ENCODE data around the gene WDR47.

Gene WDR47

DNA sequence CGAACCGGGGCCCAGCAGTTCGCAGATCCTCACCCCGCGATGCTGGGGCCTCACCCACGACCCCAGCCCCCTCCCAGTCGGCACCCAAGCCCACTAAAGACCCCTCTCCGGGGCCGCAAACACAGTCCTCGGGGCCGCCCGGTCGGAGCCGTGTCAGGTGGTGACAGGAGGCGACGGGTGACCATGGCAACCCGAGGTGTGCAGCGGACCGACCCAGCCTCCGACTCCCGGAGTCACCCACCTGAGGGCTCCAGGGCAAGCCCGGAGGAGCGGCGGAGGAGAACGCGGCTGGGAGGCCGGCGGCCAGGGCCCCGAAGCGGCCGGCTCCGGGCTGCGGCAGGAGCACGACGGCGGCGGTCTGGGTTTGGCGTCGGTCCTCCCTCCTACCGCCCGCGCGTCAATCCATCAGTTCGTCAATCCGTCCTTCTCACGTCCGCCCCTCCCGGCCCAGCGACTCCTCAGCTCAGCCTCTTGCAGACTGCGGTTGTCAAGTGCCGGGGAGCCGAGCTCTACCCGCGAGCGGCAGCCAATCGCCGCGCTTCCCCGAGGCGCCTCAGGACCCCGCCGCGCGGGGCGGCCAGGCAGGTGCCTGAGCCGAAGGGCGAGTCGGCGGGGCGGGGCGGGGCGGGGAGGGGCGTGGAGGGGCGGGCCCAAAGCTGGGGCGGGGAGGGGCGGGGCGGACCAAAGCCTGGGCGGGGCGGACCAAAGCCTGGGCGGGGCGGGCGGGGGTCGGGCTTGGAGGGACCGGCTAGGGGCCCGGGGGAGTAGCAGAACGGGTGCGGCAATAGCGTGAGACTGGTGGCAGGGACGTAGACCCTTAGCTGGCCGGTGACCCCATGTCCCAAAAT is at the start of gene WDR47:
Gene WDR47 (minus strand): TSS at position 482 of the 848 bp plus-strand sequence. CDS start 18,590 bp downstream, outside the sequence.
- Histone ChIP-seq H3K4me2 (ENCODE audit: low read length) (peak within 1 kb of the TSS; percentile 87), H3K4me1 (no peaks in the 10 kb centered on the region), H3K27ac (peak within 1 kb of the TSS; percentile 44), H3K9ac (peak within 1 kb of the TSS; percentile 46), H3K36me3 (ENCODE audit: control insufficient read depth, insufficient read depth, low read length) (no peaks in the 10 kb centered on the region), H3K4me3 (ENCODE audit: low read depth, low read length) (peak within 1 kb of the TSS; percentile 69), H3K79me2 (no peaks in the 10 kb centered on the region), H2AFZ (peak within 1 kb of the TSS; percentile 86), H3K27me3 (ENCODE audit: control insufficient read depth, insufficient read depth, low read length) (no peaks in the 10 kb centered on the region), H3K9me3 (ENCODE audit: control insufficient read depth, low read length) (no peaks in the 10 kb centered on the region)
- TF ChIP-seq, protein P1, sequence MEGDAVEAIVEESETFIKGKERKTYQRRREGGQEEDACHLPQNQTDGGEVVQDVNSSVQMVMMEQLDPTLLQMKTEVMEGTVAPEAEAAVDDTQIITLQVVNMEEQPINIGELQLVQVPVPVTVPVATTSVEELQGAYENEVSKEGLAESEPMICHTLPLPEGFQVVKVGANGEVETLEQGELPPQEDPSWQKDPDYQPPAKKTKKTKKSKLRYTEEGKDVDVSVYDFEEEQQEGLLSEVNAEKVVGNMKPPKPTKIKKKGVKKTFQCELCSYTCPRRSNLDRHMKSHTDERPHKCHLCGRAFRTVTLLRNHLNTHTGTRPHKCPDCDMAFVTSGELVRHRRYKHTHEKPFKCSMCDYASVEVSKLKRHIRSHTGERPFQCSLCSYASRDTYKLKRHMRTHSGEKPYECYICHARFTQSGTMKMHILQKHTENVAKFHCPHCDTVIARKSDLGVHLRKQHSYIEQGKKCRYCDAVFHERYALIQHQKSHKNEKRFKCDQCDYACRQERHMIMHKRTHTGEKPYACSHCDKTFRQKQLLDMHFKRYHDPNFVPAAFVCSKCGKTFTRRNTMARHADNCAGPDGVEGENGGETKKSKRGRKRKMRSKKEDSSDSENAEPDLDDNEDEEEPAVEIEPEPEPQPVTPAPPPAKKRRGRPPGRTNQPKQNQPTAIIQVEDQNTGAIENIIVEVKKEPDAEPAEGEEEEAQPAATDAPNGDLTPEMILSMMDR (IDR thresholded peaks at IDR 0.05): no peak

DNA sequence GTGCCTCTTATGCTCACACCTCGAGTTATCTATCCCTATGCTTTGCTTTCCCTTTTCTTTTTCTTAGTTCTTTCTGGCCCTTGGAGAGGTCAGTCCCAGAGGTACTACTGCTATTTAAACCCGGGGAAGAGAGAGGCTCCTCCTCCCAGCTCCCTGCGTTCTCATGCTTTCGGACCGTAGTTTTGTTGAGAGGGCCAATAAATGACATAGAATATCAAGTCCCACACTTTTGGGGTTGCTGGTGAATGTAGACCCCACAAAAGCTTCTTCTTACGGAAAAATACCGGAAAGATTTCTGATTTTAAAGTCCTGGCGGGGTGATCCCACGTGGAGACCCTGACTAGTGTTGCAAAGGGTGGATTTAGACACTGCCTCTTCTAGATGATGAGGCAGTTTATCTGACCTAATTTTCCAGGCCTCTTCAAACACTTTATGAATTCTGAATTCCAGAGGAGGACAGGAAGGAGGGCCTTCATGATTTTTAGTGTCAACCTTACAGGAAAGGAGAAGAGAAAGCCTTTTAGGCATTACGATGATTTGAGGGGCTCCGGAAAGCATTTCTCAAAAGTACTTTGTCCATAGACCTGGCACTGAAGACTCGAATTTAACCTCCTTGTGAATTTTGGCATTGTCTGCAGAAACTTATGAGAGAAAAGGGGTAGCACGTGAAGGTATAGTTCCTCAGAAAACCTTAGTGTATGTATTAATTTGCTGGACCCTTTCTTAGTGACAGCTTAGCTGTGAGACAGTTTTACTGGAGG is 49.4 kb upstream of the WDR47 start:
- Histone ChIP-seq H3K9me3 (ENCODE audit: control insufficient read depth, low read length) (no peaks in the 10 kb centered on the region), H3K4me1 (peaks cover 5% of the 10 kb centered on the region), H3K36me3 (ENCODE audit: control insufficient read depth, insufficient read depth, low read length) (no peaks in the 10 kb centered on the region), H2AFZ (peak overlapping the region; percentile 92), H3K4me2 (ENCODE audit: low read length) (peak overlapping the region; percentile 76), H3K27me3 (ENCODE audit: control insufficient read depth, insufficient read depth, low read length) (no peaks in the 10 kb centered on the region), H3K27ac (peak overlapping the region; percentile 95), H3K9ac (peak overlapping the region; percentile 64), H3K4me3 (ENCODE audit: low read depth, low read length) (peak overlapping the region; percentile 90), H3K79me2 (peaks cover 6% of the 10 kb centered on the region)
- TF ChIP-seq, protein P1 (IDR thresholded peaks at IDR 0.05): no peak

GRCh38 chr1:109090196-109091077 is 48.5 kb upstream of the WDR47 start, which contains the start of gene TMEM167B:
Gene TMEM167B, plus strand, starts transcription at chr1:109090764. Its CDS starts 109 bp downstream, at chr1:109090873.
- peak within 1 kb of the TSS; percentile 76 for H3K4me2 ChIP-seq (ENCODE audit: low read length)
- peaks cover 5% of the 10 kb centered on the region for H3K4me1 ChIP-seq
- H3K27me3 ChIP-seq (ENCODE audit: control insufficient read depth, insufficient read depth, low read length): no peaks in the 10 kb centered on the region
- H3K4me3 ChIP-seq (ENCODE audit: low read depth, low read length): peak within 1 kb of the TSS; percentile 90
- no peaks in the 10 kb centered on the region for H3K9me3 ChIP-seq (ENCODE audit: control insufficient read depth, low read length)
- peaks cover 6% of the 10 kb centered on the region for H3K79me2 ChIP-seq
- peak within 1 kb of the TSS; percentile 64 for H3K9ac ChIP-seq
- H3K27ac ChIP-seq: peak within 1 kb of the TSS; percentile 95
- peak within 1 kb of the TSS; percentile 92 for H2AFZ ChIP-seq
- TF ChIP-seq, protein P1 (IDR thresholded peaks at IDR 0.05): no peak
- H3K36me3 ChIP-seq (ENCODE audit: control insufficient read depth, insufficient read depth, low read length): no peaks in the 10 kb centered on the region

DNA sequence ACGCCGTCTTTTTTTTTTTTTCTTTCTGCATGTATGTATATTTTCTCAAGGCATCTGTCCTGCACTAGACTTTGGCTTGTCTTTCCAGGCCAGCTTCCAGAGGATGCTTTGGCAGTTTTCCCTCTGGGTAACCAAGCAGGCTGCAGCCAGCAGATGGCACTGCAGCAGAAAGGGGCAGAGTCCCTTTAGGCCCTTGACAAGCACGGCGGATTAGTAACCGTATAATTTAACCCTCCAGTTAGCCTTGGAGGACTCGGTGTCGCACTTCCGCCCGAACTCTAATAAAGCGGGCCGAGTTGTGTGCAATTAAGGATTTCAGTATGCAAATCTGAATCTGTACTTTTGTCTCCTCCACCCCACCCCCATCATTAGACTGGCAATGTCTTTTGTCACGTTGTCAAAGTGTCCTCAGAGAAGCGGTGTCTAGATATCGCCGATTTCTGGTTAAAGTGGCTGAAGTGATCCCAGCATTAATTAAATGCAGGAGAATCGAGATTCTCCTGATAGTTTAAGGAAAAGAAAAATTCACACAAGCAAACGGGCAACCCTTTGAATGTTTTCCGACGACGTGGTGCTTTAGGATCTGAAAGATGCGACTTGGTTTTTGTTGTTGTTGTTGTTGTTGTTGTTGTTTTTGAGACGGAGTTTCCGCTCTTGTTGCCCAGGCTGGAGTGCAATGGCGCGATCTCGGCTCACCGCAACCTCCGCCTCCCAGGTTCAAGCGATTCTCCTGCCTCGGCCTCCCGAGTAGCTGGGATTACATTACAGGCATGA is 47.5 kb upstream of the WDR47 start:
- Histone ChIP-seq H3K36me3 (ENCODE audit: control insufficient read depth, insufficient read depth, low read length) (no peaks in the 10 kb centered on the region), H3K9ac (no peak overlapping the region)
- TF ChIP-seq, protein P1 (IDR thresholded peaks at IDR 0.05): no peak

More for the DNA sequence above, 47.5 kb upstream of the WDR47 start:
- peaks cover 5% of the 10 kb centered on the region for H3K4me1 ChIP-seq
- H2AFZ ChIP-seq: no peak overlapping the region
- peaks cover 6% of the 10 kb centered on the region for H3K79me2 ChIP-seq
- H3K4me2 ChIP-seq (ENCODE audit: low read length): peak overlapping the region; percentile 76
- no peak overlapping the region for H3K27ac ChIP-seq
- no peaks in the 10 kb centered on the region for H3K27me3 ChIP-seq (ENCODE audit: control insufficient read depth, insufficient read depth, low read length)
- peak overlapping the region; percentile 90 for H3K4me3 ChIP-seq (ENCODE audit: low read depth, low read length)
- H3K9me3 ChIP-seq (ENCODE audit: control insufficient read depth, low read length): no peaks in the 10 kb centered on the region
